ENCODE results near the gene TANC2. TPM values are rescaled to one million over a fixed set of nuclear protein-coding genes. Genes with fewer than 3 reads are reported as not detected.

TANC2 gene
- total and polyA plus RNA-seq, 9 of the 15 experiments (the other 6 are each of a cell fraction or from before 2014, with no cell fraction given), result 0.46 to 7.8 (median 4.5) TPM

DNA sequence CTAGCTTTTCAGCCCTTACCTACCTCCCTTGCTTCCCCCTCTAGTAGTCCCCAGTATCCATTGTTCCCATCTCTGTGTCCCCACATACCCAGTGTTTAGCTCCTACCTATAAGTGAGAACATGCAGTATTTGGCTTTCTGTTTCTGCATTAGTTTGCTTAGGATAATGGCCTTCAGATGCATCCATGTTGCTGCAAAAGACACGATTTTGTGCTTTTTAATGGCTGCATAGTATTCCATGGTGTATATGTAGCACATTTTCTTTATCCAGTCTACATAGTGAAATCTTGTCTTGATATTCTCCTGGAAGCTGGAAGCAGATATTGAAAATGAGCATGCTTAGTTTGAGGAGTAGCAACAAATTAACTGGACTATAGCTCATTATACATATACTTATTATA lies 45.7 kb upstream of the TANC2 start:
- in situ Hi-C loops (cut with MboI) (no loop called here), intact Hi-C loops (cut with micrococcal nuclease) (no loop called here)
- Histone ChIP-seq H3K4me2 (ENCODE audit: insufficient read depth, low read length) (no peak overlapping the region), H3K9me1 (ENCODE audit: control insufficient read depth, insufficient read depth, low read length) (no peaks in the 10 kb centered on the region), H2AFZ (ENCODE audit: low read depth, low read length) (no peak overlapping the region), H3K27ac (ENCODE audit: extremely low read depth, low read depth, low read length) (no peak overlapping the region), H3K36me3 (ENCODE audit: control insufficient read depth, insufficient read depth, low read length) (no peaks in the 10 kb centered on the region), H3K79me2 (ENCODE audit: control insufficient read depth, insufficient read depth, low read length) (no peaks in the 10 kb centered on the region), H3K27me3 (ENCODE audit: control insufficient read depth in 2 of 2, insufficient read depth in 2 of 2, low read length in 2 of 2) (peaks cover 0 to 4% of the 10 kb centered on the region in 2 experiments; a peak in 1 of 5 replicates), H3K4me1 (replicated peaks in 1 of 2; ENCODE audit: control insufficient read depth in 2 of 2, insufficient read depth in 2 of 2, low read length in 2 of 2) (peaks cover 0 to 12% of the 10 kb centered on the region in 2 experiments; a peak in 2 of 5 replicates), H3K9ac (ENCODE audit: insufficient read depth in 1 of 2, low read depth in 2 of 2, low read length in 2 of 2) (no peak overlapping the region), H4K20me1 (replicated peaks; ENCODE audit: control insufficient read depth, insufficient read depth, low read length) (no peaks in the 10 kb centered on the region), H3K9me3 (replicated peaks; ENCODE audit: control insufficient read depth, insufficient read depth, low read depth, low read length) (no peaks in the 10 kb centered on the region), H3K4me3 (no peak overlapping the region)
- CTCF ChIA-PET (ENCODE audit: low intra/inter-chr PET ratio), result no interaction called here
- ATAC-seq (no peak), FAIRE-seq (no peak), DNase-seq (ENCODE audit: extremely low read depth in 1 of 4, low spot score in 3 of 4) (no peak)
- TF ChIP-seq, protein P1, sequence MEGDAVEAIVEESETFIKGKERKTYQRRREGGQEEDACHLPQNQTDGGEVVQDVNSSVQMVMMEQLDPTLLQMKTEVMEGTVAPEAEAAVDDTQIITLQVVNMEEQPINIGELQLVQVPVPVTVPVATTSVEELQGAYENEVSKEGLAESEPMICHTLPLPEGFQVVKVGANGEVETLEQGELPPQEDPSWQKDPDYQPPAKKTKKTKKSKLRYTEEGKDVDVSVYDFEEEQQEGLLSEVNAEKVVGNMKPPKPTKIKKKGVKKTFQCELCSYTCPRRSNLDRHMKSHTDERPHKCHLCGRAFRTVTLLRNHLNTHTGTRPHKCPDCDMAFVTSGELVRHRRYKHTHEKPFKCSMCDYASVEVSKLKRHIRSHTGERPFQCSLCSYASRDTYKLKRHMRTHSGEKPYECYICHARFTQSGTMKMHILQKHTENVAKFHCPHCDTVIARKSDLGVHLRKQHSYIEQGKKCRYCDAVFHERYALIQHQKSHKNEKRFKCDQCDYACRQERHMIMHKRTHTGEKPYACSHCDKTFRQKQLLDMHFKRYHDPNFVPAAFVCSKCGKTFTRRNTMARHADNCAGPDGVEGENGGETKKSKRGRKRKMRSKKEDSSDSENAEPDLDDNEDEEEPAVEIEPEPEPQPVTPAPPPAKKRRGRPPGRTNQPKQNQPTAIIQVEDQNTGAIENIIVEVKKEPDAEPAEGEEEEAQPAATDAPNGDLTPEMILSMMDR (IDR thresholded peaks at IDR 0.05 in 2 of 3, conservative IDR thresholded peaks at IDR 0.05 in 1 of 3; ENCODE audit: insufficient read depth in 2 of 3, low read depth in 1 of 3, low read length in 3 of 3), result no peak
- no peak for TF ChIP-seq ZNF436 (CRISPR knock-in tag; IDR thresholded peaks at IDR 0.05)
- 0 out of 2 replicates have a peak, but pooled peaks have one; percentile 38 for TF ChIP-seq BCOR (IDR thresholded peaks at IDR 0.05)
- TF ChIP-seq ZNF146 (CRISPR knock-in tag; IDR thresholded peaks at IDR 0.05; ENCODE audit: unreplicated experiment), result peak; percentile 81
- peak; percentile 17 for TF ChIP-seq RBM25 (IDR thresholded peaks at IDR 0.05; ENCODE audit: low read depth, low read length, severe bottlenecking)
- WGBS (ENCODE audit: insufficient coverage, low coverage, missing lambda C conversion rate), result 14% methylated on average over 1 of the region's 1 CpG
- BruUV-seq (replicated peaks), result no TSS peak
- POLR2A ChIA-PET, result interaction anchor here (1.0 kb wide), 1 partner anchor 27 kb away, joined by 3 read pairs; no protein-coding TSS in a partner anchor
